Pancreas (tissue), 10 donors: ENCODE results near the gene TMEM214. TPM values are rescaled to one million over a fixed set of nuclear protein-coding genes. Genes with fewer than 3 reads are reported as not detected.
"Not testable (repeated sequence)": the region's sequence is repeated elsewhere in the genome, so short reads cannot be mapped to it uniquely, and the experiment has no call there.

Source experiments
- ATAC-seq, 4 donors: fragments of 200-7000 bp; cut with Tn5 transposase; one replicate each; pipeline versions ENCODE4 v1.8.0 to v1.9.1; 2020; ENCODE audit warnings: mild to moderate bottlenecking in 4 of 4, moderate library complexity in 4 of 4
- DNase-seq, 6 donors: peaks; one replicate each; pipeline ENCODE4 v3.0.0-alpha.2; 2020
- FAIRE-seq: peaks from 2 replicates; lab custom pipeline; 2012; peaks lifted over from hg19 to GRCh38; lab: Jason Lieb, UNC
- H3K27ac ChIP-seq, 4 donors: fragments of 200-600 bp; sonication (generic); 1 replicate in 3 of 4; 2 replicates in 1 of 4; pipeline versions ENCODE4 v1.5.0 to v1.8.0; 2020
- H3K27me3 ChIP-seq, 4 donors: fragments of 200-600 bp; one replicate each; pipeline ENCODE4 v1.8.0; 2021
- H3K36me3 ChIP-seq, 3 donors: fragments of 200-600 bp; sonication (generic) in 1 of 3; one replicate each; pipeline versions ENCODE4 v1.5.0 to v1.8.0; 2020 to 2021
- H3K4me1 ChIP-seq, 3 donors: fragments of 200-600 bp; one replicate each; pipeline ENCODE4 v1.8.0; 2021
- H3K4me3 ChIP-seq, 4 donors: fragments of 200-600 bp; sonication (generic) in 2 of 4; one replicate each; pipeline versions ENCODE4 v1.5.0 to v1.8.0; 2020 to 2021
- H3K9me3 ChIP-seq, 4 donors: fragments of 200-600 bp; one replicate each; pipeline ENCODE4 v1.8.0; 2021
- WGBS, 2 donors: extraction: QIAGEN DNeasy Blood & Tissue Kit; methylation state at CpG; one replicate each; pipeline ENCODE4 v1.1.7; 2013; 5-methylcytosine and 5-hydroxymethylcytosine counted together
- intact Hi-C, 3 donors: fragments of 100-400 bp; cut with DNase I; formaldehyde crosslinking; loops; one replicate each; pipeline versions ENCODE4 v1.11.1 to v1.14.2; 2022
- polyA plus RNA-seq, 2 donors: library from polyadenylated mRNA; stranded (reverse); fragments of 200-250 nt; gene quantifications; one replicate each; pipeline ENCODE4 v1.2.3, GENCODE V29; 2013
- total RNA-seq, 6 donors: library from RNA; stranded (reverse); fragmentation: NEBNext Ultra II Directional in 4 of 6; extraction: Animal tissue kit (Norgen Biotek cat#: 25700) in 4 of 6; gene quantifications; one replicate each; pipeline versions ENCODE4 v1.2.1 to v1.2.4, GENCODE V29; 2021 to 2023
- TF ChIP-seq, protein P1 (sequence below), 4 donors: fragments of 200-600 bp; sonication (generic) in 3 of 4; IDR thresholded peaks; one replicate each; pipeline versions ENCODE4 v1.5.0 to v1.8.0; 2021; ENCODE audit warnings: antibody characterized with exemption in 4 of 4
- donor health status: healthy with polysubstance abuse.
- donor health status: DM: no; HTN: no; CAD: no; lungs with moderate emphysema.
- donor health status: DM: no; HTN: no; CAD: no.
- donor health status: control.
- donor health status: control.
- donor health status: Bipolar disorder and iron deficiency.
- donor health status: DM: yes; HTN: yes; CAD: no.
- donor health status: DM: no; HTN: no; CAD: no.
- donor health status: DM: no; HTN: no; CAD: no.
- donor health status: DM: yes; HTN: yes; CAD: no.

Gene TMEM214
- total and polyA plus RNA-seq, 8 donors: 57.3 to 109 (median 64.6) TPM

DNA sequence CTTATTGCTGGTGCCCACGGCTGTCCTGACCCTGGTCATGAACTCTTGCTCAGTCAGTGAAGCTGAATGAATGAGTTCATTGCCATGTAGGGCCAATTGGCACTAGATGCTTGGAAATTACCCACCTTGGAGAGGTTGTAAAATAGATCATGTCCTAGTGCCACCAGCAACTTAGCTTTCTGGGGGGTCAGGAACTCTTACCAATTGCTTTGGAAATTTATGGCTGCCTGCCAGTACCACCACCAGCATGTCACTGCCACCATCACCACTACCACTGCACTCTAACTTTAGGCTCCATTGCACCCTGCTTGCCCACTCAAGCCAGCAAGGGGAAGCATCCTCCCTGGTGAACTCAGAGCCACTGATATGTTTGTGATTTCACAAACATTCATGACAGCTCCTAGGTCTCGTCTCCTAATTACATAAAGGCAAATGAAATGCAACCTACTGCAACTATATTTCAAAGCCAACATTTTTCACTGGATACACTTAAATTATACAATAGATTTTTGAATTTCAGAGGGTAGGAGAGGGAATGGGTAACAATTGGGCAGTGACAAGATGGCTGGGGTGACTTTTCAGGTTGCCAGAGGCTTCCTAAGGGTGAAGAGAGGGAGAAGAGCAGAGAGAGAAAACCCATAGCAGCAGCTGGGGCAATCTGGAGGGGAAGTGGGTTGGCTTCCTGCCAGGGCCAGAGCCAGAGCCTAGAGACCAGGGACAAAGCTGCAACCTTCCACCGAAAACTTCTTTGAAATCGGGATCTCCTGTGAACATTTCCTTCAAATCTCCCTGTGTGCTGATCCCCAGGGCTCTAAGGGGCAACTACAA is 42.2 kb downstream of the TMEM214 start:
- Histone ChIP-seq H3K9me3 (no peaks in the 10 kb centered on the region), H3K4me1 (peaks cover 5 to 13% (median 7%) of the 10 kb centered on the region in 3 donors), H3K27me3 (no peaks in the 10 kb centered on the region), H3K4me3 (no peak overlapping the region), H3K27ac (no peak overlapping the region), H3K36me3 (no peaks in the 10 kb centered on the region)
- intact Hi-C loops: no loop called here
- FAIRE-seq (no peak), ATAC-seq (no peak), DNase-seq (peak in 1 of 6 donors; percentile 49)
- TF ChIP-seq, protein P1, sequence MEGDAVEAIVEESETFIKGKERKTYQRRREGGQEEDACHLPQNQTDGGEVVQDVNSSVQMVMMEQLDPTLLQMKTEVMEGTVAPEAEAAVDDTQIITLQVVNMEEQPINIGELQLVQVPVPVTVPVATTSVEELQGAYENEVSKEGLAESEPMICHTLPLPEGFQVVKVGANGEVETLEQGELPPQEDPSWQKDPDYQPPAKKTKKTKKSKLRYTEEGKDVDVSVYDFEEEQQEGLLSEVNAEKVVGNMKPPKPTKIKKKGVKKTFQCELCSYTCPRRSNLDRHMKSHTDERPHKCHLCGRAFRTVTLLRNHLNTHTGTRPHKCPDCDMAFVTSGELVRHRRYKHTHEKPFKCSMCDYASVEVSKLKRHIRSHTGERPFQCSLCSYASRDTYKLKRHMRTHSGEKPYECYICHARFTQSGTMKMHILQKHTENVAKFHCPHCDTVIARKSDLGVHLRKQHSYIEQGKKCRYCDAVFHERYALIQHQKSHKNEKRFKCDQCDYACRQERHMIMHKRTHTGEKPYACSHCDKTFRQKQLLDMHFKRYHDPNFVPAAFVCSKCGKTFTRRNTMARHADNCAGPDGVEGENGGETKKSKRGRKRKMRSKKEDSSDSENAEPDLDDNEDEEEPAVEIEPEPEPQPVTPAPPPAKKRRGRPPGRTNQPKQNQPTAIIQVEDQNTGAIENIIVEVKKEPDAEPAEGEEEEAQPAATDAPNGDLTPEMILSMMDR (IDR thresholded peaks at IDR 0.05): no peak
- 72 to 73% methylated on average over 4 of the region's 4 CpGs for WGBS, 2 donors

DNA sequence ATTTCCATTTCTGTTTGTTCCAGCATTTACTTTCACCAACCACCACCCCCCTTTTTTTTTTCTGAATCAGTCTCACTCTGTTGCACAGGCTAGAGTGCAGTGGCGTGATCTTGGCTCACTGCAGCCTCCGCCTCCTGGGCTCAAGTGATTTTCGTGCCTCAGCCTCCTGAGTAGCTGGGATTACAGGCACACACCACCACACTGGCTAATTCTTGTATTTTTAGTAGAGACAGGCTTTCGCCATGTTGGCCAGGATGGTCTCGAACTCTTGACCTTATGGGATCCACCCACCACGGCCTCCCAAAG is 42.8 kb downstream of the TMEM214 start:
- H3K36me3 ChIP-seq, intact Hi-C loops, H3K4me1 ChIP-seq, DNase-seq, ATAC-seq, H3K27me3 ChIP-seq, FAIRE-seq, H3K4me3 ChIP-seq, H3K27ac ChIP-seq, H3K9me3 ChIP-seq: not testable (repeated sequence)
- 83 to 89% methylated on average over 6 of the region's 6 CpGs for WGBS, 2 donors

DNA sequence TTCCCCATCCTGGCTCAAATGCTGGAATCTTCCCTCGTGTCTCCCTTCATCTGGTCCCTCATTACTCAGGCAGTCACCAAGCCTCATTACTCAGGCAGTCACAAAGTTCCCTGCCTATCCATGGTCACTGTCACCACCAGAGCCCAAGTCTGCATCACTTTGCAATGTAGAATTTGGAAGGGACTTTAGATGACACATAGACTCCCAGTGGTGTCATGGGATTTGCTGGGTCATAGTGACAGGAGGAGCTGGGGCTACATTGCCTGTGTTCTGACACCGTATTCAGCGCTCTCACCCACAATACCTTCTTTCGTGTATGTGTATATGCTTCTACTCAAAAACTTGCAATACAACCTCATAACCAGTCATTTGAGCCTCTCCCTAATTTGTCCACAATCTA is 43.6 kb downstream of the TMEM214 start:
- Histone ChIP-seq H3K36me3 (no peaks in the 10 kb centered on the region), H3K4me3 (no peak overlapping the region), H3K9me3 (no peaks in the 10 kb centered on the region), H3K27ac (no peak overlapping the region), H3K4me1 (peaks cover 0 to 7% (median 0%) of the 10 kb centered on the region in 3 donors), H3K27me3 (no peaks in the 10 kb centered on the region)
- 74 to 83% methylated on average over 4 of the region's 4 CpGs for WGBS, 2 donors
- TF ChIP-seq, protein P1 (IDR thresholded peaks at IDR 0.05): no peak
- DNase-seq: no peak
- no peak for FAIRE-seq
- no peak for ATAC-seq
- intact Hi-C loops: no loop called here

DNA sequence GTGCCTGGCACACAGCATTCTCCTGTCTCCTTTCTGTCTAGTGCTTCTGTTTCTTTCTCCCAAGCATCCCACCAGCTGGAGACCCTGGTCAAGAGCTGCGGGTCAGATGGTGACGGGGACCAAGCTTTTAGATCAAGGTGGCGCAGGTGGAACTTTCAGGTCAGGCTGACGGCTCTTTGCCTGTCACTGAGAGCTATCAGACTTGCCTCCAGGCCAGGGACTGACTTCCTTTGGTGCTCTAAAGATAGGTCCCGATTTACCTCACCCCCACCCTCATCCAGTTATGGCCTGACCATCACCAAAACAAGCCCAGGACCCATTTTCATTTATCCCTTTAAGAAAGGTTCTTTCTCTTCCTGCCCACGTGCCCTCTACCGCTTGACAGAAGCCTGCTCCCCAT is 44.5 kb downstream of the TMEM214 start:
- Histone ChIP-seq H3K36me3 (no peaks in the 10 kb centered on the region), H3K27me3 (no peaks in the 10 kb centered on the region), H3K9me3 (no peaks in the 10 kb centered on the region), H3K4me1 (peaks cover 0 to 14% (median 0%) of the 10 kb centered on the region in 3 donors), H3K27ac (no peak overlapping the region), H3K4me3 (no peak overlapping the region)
- intact Hi-C loops: no loop called here
- DNase-seq: peak in 1 of 6 donors; percentile 9
- ATAC-seq: no peak
- TF ChIP-seq, protein P1 (IDR thresholded peaks at IDR 0.05): no peak
- 64 to 72% methylated on average over 7 of the region's 7 CpGs for WGBS, 2 donors
- no peak for FAIRE-seq

DNA sequence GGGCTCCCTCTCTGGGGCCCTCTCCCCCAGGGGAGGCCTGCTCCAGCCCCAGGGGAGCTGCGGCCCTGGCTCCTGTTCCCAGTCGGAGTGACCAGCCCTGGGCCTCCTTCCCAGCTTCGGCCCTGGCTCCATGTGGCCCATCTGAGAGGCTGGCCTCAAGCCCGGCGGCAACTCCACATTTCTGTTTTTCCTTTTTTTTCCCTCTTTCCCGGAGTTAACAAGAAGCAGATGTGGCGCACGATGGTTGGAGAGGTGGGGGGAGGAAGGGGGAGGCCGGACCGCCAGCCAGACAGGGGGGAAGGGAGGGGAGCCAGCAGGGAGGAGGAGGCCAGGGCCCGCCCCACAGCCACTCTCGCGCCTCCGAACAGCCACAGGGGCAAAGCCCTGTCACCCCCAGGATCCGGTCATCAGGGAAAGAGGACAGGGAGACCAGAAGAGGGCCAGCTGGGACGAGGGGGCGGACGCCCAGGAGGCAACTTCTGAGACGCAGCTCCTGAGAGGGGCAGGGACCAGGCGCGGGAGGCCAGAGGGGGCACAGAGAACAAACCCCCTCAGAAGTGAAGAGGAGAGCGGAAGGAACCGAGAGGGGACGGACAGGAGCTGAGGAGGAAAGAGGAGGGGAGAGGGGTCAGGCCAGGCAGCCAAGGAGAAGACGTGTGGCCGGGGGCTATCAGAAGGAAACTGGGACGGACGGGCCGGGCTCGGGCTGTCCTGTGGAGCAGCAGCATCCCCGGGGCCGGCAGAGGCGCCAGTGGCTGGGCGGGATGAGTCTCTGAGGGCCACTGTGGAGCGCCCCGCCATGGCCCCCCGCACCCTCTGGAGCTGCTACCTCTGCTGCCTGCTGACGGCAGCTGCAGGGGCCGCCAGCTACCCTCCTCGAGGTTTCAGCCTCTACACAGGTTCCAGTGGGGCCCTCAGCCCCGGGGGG is 45.8 kb downstream of the TMEM214 start, which contains the start of gene EMILIN1:
TSS of gene EMILIN1 (plus strand) at position 349 of the 928 bp plus-strand sequence. CDS start at position 800, 451 bp downstream.
- ATAC-seq: peak in 2 of 4 donors; percentile 5 to 9
- FAIRE-seq: no peak
- H3K36me3 ChIP-seq: no peaks in the 10 kb centered on the region
- TF ChIP-seq, protein P1 (IDR thresholded peaks at IDR 0.05): no peak
- H3K4me3 ChIP-seq: peak within 1 kb of the TSS in 2 of 4 donors; percentile 6 to 24
- H3K27ac ChIP-seq: no peak within 1 kb of the TSS
- no peaks in the 10 kb centered on the region for H3K27me3 ChIP-seq
- peak in 2 of 6 donors; percentile 43 to 75 for DNase-seq
- H3K4me1 ChIP-seq: peaks cover 0 to 8% (median 0%) of the 10 kb centered on the region in 3 donors
- intact Hi-C loops: no loop called here
- H3K9me3 ChIP-seq: no peaks in the 10 kb centered on the region
- WGBS, 2 donors: 56 to 58% methylated on average over 32 to 41 of the region's 41 CpGs
